Tibial nerve (tissue), 4 donors: Measurements from ENCODE around the gene ISM1.

Experiments
- CTCF ChIP-seq, 5 experiments: fragments of 200-600 bp in 3 of 5; fragments of 450-650 bp in 2 of 5; sonication (generic) in 3 of 5; IDR thresholded peaks; one replicate each; pipeline ENCODE4 v1.5.1; 2016 to 2019; ENCODE audit warnings: antibody characterized with exemption in 5 of 5, mild to moderate bottlenecking in 3 of 5, moderate library complexity in 2 of 5
- EP300 ChIP-seq, 2 donors: sonication (generic); formaldehyde crosslinking; IDR thresholded peaks; one replicate each; pipeline ENCODE4 v1.6.1; 2017; ENCODE audit warnings: antibody characterized with exemption in 2 of 2, mild to moderate bottlenecking in 1 of 2
- POLR2A ChIP-seq, 2 donors: fragments of 450-650 bp; IDR thresholded peaks; one replicate each; pipeline ENCODE4 v1.6.1; 2017; ENCODE audit warnings: antibody characterized with exemption in 2 of 2, mild to moderate bottlenecking in 2 of 2, moderate library complexity in 2 of 2

GRCh38 chr20:13283869-13284829, 63.1 kb downstream of the ISM1 start:
- no peak for TF ChIP-seq POLR2A (IDR thresholded peaks at IDR 0.05)
- TF ChIP-seq CTCF (IDR thresholded peaks at IDR 0.05) = no peak
- TF ChIP-seq EP300 (IDR thresholded peaks at IDR 0.05) = no peak
